ENCODE results near the gene PER1. TPM values are rescaled to one million over a fixed set of nuclear protein-coding genes. Genes with fewer than 3 reads are reported as not detected.
A peak's percentile ranks its signal among the peaks of the same experiment; 100 is the strongest.

Gene PER1
- total RNA-seq, 1 experiment from 2014 or later, result 87.6 TPM

GRCh38 chr17:8123695-8124349, 28.4 kb downstream of the PER1 start, which contains the start of gene HES7:
Gene HES7 (minus strand): TSS chr17:8124106. CDS start chr17:8124084, 22 bp downstream.
- no peak within 1 kb of the TSS for H3K27ac ChIP-seq (ENCODE audit: low read depth, low read length)
- no peak for ATAC-seq

More at GRCh38 chr17:8123695-8124349, 28.4 kb downstream of the PER1 start, which contains the start of gene HES7:
- Histone ChIP-seq H3K4me2 (ENCODE audit: low read length) (peak within 1 kb of the TSS; percentile 92), H3K4me1 (ENCODE audit: control insufficient read depth in 1 of 2, insufficient read depth in 2 of 2, low read length in 2 of 2) (peaks cover 26 to 79% of the 10 kb centered on the region in 2 experiments), H4K20me1 (ENCODE audit: insufficient read depth) (peaks cover 3% of the 10 kb centered on the region; the same call in 1 of the 2 replicates), H2AFZ (ENCODE audit: low read depth, low read length, poor library complexity, severe bottlenecking) (no peak within 1 kb of the TSS), H3K9me2 (ENCODE audit: insufficient read depth) (no peaks in the 10 kb centered on the region), H3K9ac (ENCODE audit: low read length) (peak within 1 kb of the TSS; percentile 51), H3K36me3 (ENCODE audit: control insufficient read depth in 1 of 2, insufficient read depth in 2 of 2, low read length in 2 of 2) (no peaks in the 10 kb centered on the region), H3K79me2 (ENCODE audit: insufficient read depth, low read length) (no peaks in the 10 kb centered on the region), H3K4me3 (replicated peaks in 1 of 2; ENCODE audit: low read depth in 1 of 2, low read length in 2 of 2) (peak within 1 kb of the TSS; percentile 52 to 61), H3K9me3 (ENCODE audit: control insufficient read depth in 1 of 2, insufficient read depth in 1 of 2, low read depth in 1 of 2, low read length in 2 of 2) (no peaks in the 10 kb centered on the region), H3K27me3 (ENCODE audit: insufficient read depth, low read length) (no peaks in the 10 kb centered on the region)
- intact Hi-C loops (cut with micrococcal nuclease), result loop anchor here (10.0 kb wide), 1 partner anchor 261 kb away; the partner anchor contains the start of gene RPL26
- RAD21 ChIA-PET (ENCODE audit: low non-redundant PET in 1 of 2, low total read pairs in 2 of 2, uncharacterized antibody in 2 of 2, unreplicated experiment in 2 of 2), result no interaction called here
- CTCF ChIA-PET, result no interaction called here
- BruUV-seq (replicated peaks), result no TSS peak
- POLR2A ChIA-PET, result interaction anchor here (2.5 kb wide), 1 partner anchor 49 kb away, joined by 13 read pairs; no protein-coding TSS in a partner anchor
- DNase-seq (ENCODE audit: low read depth, low spot score), result no peak
- TF ChIP-seq POLR2AphosphoS5 (IDR thresholded peaks at IDR 0.05; ENCODE audit: low read depth, low read length) (no peak), CBX3 (IDR thresholded peaks at IDR 0.05; ENCODE audit: low read depth) (no peak), TCF7L2 (IDR thresholded peaks at IDR 0.05; ENCODE audit: borderline replicate concordance, extremely low read depth, insufficient read depth, insufficient read length) (no peak), CTCF (IDR thresholded peaks at IDR 0.05 in 2 of 3, conservative IDR thresholded peaks at IDR 0.05 in 1 of 3; ENCODE audit: borderline replicate concordance in 1 of 3, insufficient read depth in 1 of 3, low read depth in 2 of 3, low read length in 2 of 3) (no peak), SRF (IDR thresholded peaks at IDR 0.05; ENCODE audit: low read depth) (no peak), EZH2phosphoT487 (IDR thresholded peaks at IDR 0.05; ENCODE audit: borderline replicate concordance) (no peak), ZBTB33 (IDR thresholded peaks at IDR 0.05; ENCODE audit: extremely low read depth, insufficient replicate concordance, low read length) (no peak), RAD21 (IDR thresholded peaks at IDR 0.05; ENCODE audit: low read depth) (no peak), SP1 (IDR thresholded peaks at IDR 0.05; ENCODE audit: low read depth) (no peak), ATF3 (IDR thresholded peaks at IDR 0.05) (no peak), EGR1 (IDR thresholded peaks at IDR 0.05; ENCODE audit: low read depth) (no peak), EZH2 (IDR thresholded peaks at IDR 0.05) (no peak), YY1 (IDR thresholded peaks at IDR 0.05; ENCODE audit: extremely low read depth, insufficient replicate concordance, low read depth, low read length) (no peak), POLR2A (IDR thresholded peaks at IDR 0.05; ENCODE audit: borderline replicate concordance, extremely low read depth, insufficient read depth, insufficient read length) (no peak), SIN3A (IDR thresholded peaks at IDR 0.05; ENCODE audit: low read depth) (no peak), CEBPB (IDR thresholded peaks at IDR 0.05; ENCODE audit: low read depth) (no peak), FOSL1 (IDR thresholded peaks at IDR 0.05; ENCODE audit: low read depth) (no peak), ZNF274 (IDR thresholded peaks at IDR 0.05; ENCODE audit: low read depth, low read length) (no peak), ELF1 (IDR thresholded peaks at IDR 0.05; ENCODE audit: borderline replicate concordance, low read depth) (no peak)
